ENCODE measurements around the gene PREX1. TPM values are rescaled to one million over a fixed set of nuclear protein-coding genes. Genes with fewer than 3 reads are reported as not detected.

The PREX1 gene
- total and polyA plus RNA-seq, 4 donors = 29.5 to 121 (median 69.3) TPM

- no peak for DNase-seq
- 46 to 66% methylated on average over 23 of the region's 23 CpGs for WGBS, 2 donors
- H3K9me3 ChIP-seq (ENCODE audit: control insufficient read depth in 4 of 4, insufficient read depth in 3 of 4, low read length in 3 of 4) = no peaks in the 10 kb centered on the region
- peaks cover 0 to 17% (median 0%) of the 10 kb centered on the region in 4 donors for H3K36me3 ChIP-seq (ENCODE audit: control insufficient read depth in 4 of 4, insufficient read depth in 4 of 4, low read length in 4 of 4)
- no peak overlapping the region for H3K4me3 ChIP-seq
- H3K27me3 ChIP-seq (ENCODE audit: control insufficient read depth in 3 of 3, insufficient read depth in 3 of 3, low read length in 2 of 3) = no peaks in the 10 kb centered on the region
- no peak for TF ChIP-seq CTCF (IDR thresholded peaks at IDR 0.05; ENCODE audit: control extremely low read depth, extremely low read depth)
- peak overlapping the region in 1 of 2 donors; percentile 29 for H3K27ac ChIP-seq (ENCODE audit: low read depth in 1 of 2, low read length in 1 of 2)
- H3K9ac ChIP-seq (ENCODE audit: insufficient read depth in 1 of 2, low read length in 2 of 2) = peak overlapping the region in 1 of 2 donors; percentile 40
- ATAC-seq (ENCODE audit: insufficient read depth, low FRiP score) = no peak
- H3K4me1 ChIP-seq (ENCODE audit: control insufficient read depth in 5 of 5, insufficient read depth in 5 of 5, low read length in 5 of 5) = peaks cover 0 to 5% (median 0%) of the 10 kb centered on the region in 5 donors
These were observed 206.3 kb downstream of the PREX1 start for GRCh38 chr20:48621376-48622078.

GRCh38 chr20:48620507-48621375 lies 207.1 kb downstream of the PREX1 start:
- WGBS, 2 donors = 10 to 13% methylated on average over 26 of the region's 26 CpGs
- Histone ChIP-seq H3K27me3 (ENCODE audit: control insufficient read depth in 3 of 3, insufficient read depth in 3 of 3, low read length in 2 of 3) (no peaks in the 10 kb centered on the region), H3K36me3 (ENCODE audit: control insufficient read depth in 4 of 4, insufficient read depth in 4 of 4, low read length in 4 of 4) (peaks cover 0 to 14% (median 0%) of the 10 kb centered on the region in 4 donors), H3K9ac (ENCODE audit: insufficient read depth in 1 of 2, low read length in 2 of 2) (peak overlapping the region in 1 of 2 donors; percentile 40), H3K9me3 (ENCODE audit: control insufficient read depth in 4 of 4, insufficient read depth in 3 of 4, low read length in 3 of 4) (no peaks in the 10 kb centered on the region), H3K4me3 (no peak overlapping the region), H3K27ac (ENCODE audit: low read depth in 1 of 2, low read length in 1 of 2) (no peak overlapping the region), H3K4me1 (ENCODE audit: control insufficient read depth in 5 of 5, insufficient read depth in 5 of 5, low read length in 5 of 5) (peaks cover 0 to 5% (median 0%) of the 10 kb centered on the region in 5 donors)
- peak; percentile 86 for TF ChIP-seq CTCF (IDR thresholded peaks at IDR 0.05; ENCODE audit: control extremely low read depth, extremely low read depth)
- peak; percentile 83 to 87 (median 86) for DNase-seq
- peak; percentile 92 for ATAC-seq (ENCODE audit: insufficient read depth, low FRiP score)

- peaks cover 0 to 5% (median 0%) of the 10 kb centered on the region in 5 donors for H3K4me1 ChIP-seq (ENCODE audit: control insufficient read depth in 5 of 5, insufficient read depth in 5 of 5, low read length in 5 of 5)
- WGBS, 2 donors = 61 to 77% methylated on average over 8 of the region's 8 CpGs
- H3K27ac ChIP-seq (ENCODE audit: low read depth in 1 of 2, low read length in 1 of 2) = no peak overlapping the region
- no peak overlapping the region for H3K4me3 ChIP-seq
- no peak for TF ChIP-seq CTCF (IDR thresholded peaks at IDR 0.05; ENCODE audit: control extremely low read depth, extremely low read depth)
- no peaks in the 10 kb centered on the region for H3K27me3 ChIP-seq (ENCODE audit: control insufficient read depth in 3 of 3, insufficient read depth in 3 of 3, low read length in 2 of 3)
- H3K36me3 ChIP-seq (ENCODE audit: control insufficient read depth in 4 of 4, insufficient read depth in 4 of 4, low read length in 4 of 4) = peaks cover 0 to 8% (median 0%) of the 10 kb centered on the region in 4 donors
- DNase-seq (no peak), ATAC-seq (ENCODE audit: insufficient read depth, low FRiP score) (no peak)
- H3K9ac ChIP-seq (ENCODE audit: insufficient read depth in 1 of 2, low read length in 2 of 2) = no peak overlapping the region
- H3K9me3 ChIP-seq (ENCODE audit: control insufficient read depth in 4 of 4, insufficient read depth in 3 of 4, low read length in 3 of 4) = no peaks in the 10 kb centered on the region
These were observed 207.7 kb downstream of the PREX1 start for GRCh38 chr20:48620154-48620506.

All from lung (tissue), 12 donors.